HepG2 (cell line): ENCODE results near the gene C2orf42. TPM values are rescaled to one million over a fixed set of nuclear protein-coding genes. Genes with fewer than 3 reads are reported as not detected.

Experiments used
- CREM ChIP-seq, 2 experiments: sonication (generic) in 1 of 2; formaldehyde crosslinking in 1 of 2; IDR thresholded peaks; 2 replicates each; pipeline versions ENCODE4 v1.4.0 to v1.6.1; 2016 to 2020; ENCODE audit warnings: antibody characterized with exemption in 1 of 2, mild to moderate bottlenecking in 1 of 2, missing genetic modification reagents in 1 of 2
- EEA1 ChIP-seq: sonication (generic); formaldehyde crosslinking; IDR thresholded peaks from 2 replicates; pipeline ENCODE4 v1.5.1; 2020; ENCODE audit warnings: mild to moderate bottlenecking, missing genetic modification reagents, borderline replicate concordance
- GABPB1 ChIP-seq: IDR thresholded peaks from 2 replicates; pipeline ENCODE4 v1.6.1; 2016; ENCODE audit warnings: mild to moderate bottlenecking, missing genetic modification reagents, moderate library complexity, missing compliant biosample characterization
- HDAC1 ChIP-seq: sonication (generic); formaldehyde crosslinking; IDR thresholded peaks from 2 replicates; pipeline ENCODE4 v1.5.1; 2020; ENCODE audit warnings: mild to moderate bottlenecking, missing genetic modification reagents
- HNRNPH1 ChIP-seq: fragments of 200-400 bp; formaldehyde crosslinking; optimal IDR thresholded peaks from 2 replicates; pipeline ENCODE3; 2017; ENCODE audit warnings: mild to moderate bottlenecking, low read depth, low read length
- JUNB ChIP-seq: sonication (generic); formaldehyde crosslinking; IDR thresholded peaks from 2 replicates; pipeline ENCODE4 v1.8.0; 2022; ENCODE audit warnings: missing genetic modification reagents, mild to moderate bottlenecking, borderline replicate concordance
- KDM6A ChIP-seq: IDR thresholded peaks from 2 replicates; pipeline ENCODE4 v1.6.1; 2016; ENCODE audit warnings: low read depth
- MIER3 ChIP-seq: IDR thresholded peaks from 2 replicates; pipeline ENCODE4 v1.6.1; 2016; ENCODE audit warnings: missing compliant biosample characterization, borderline replicate concordance
- MIXL1 ChIP-seq: IDR thresholded peaks from 2 replicates; pipeline ENCODE4 v1.6.1; 2016
- MXD4 ChIP-seq: IDR thresholded peaks from 2 replicates; pipeline ENCODE4 v1.6.1; 2016; ENCODE audit warnings: mild to moderate bottlenecking, missing biosample characterization, missing genetic modification reagents
- MXI1 ChIP-seq: IDR thresholded peaks from 3 replicates; pipeline ENCODE4 v1.6.1; 2012; ENCODE audit warnings: low read depth, low read length, inconsistent platforms, borderline replicate concordance
- NCOA2 ChIP-seq: sonication (generic); formaldehyde crosslinking; IDR thresholded peaks from 2 replicates; pipeline ENCODE4 v1.8.0; 2022; ENCODE audit warnings: inconsistent platforms
- RCOR2 ChIP-seq: IDR thresholded peaks from 2 replicates; pipeline ENCODE4 v1.6.1; 2016; ENCODE audit warnings: missing biosample characterization, missing genetic modification reagents
- SMAD1 ChIP-seq: sonication (generic); formaldehyde crosslinking; IDR thresholded peaks from 2 replicates; pipeline ENCODE4 v1.4.0; 2020; ENCODE audit warnings: missing genetic modification reagents, low read depth, mild to moderate bottlenecking, borderline replicate concordance
- SRSF9 ChIP-seq: fragments of 200-400 bp; formaldehyde crosslinking; IDR thresholded peaks from 2 replicates; pipeline ENCODE4 v1.6.1; 2018; ENCODE audit warnings: borderline replicate concordance, mild to moderate bottlenecking, low read depth, low read length; ENCODE audit not compliant: insufficient read depth, poor library complexity, severe bottlenecking
- TBX3 ChIP-seq: fragments of 450-650 bp; IDR thresholded peaks from 2 replicates; pipeline ENCODE4 v1.6.1; 2017; ENCODE audit warnings: antibody characterized with exemption, mild to moderate bottlenecking, inconsistent platforms, borderline replicate concordance
- U2AF1 ChIP-seq: fragments of 200-400 bp; formaldehyde crosslinking; optimal IDR thresholded peaks from 2 replicates; pipeline ENCODE3; 2017; ENCODE audit warnings: mild to moderate bottlenecking, low read depth, low read length
- ZBTB1 ChIP-seq: sonication (generic); formaldehyde crosslinking; IDR thresholded peaks from 2 replicates; pipeline ENCODE4 v1.4.0; 2020; ENCODE audit warnings: missing genetic modification reagents, borderline replicate concordance
- ZBTB26 ChIP-seq: IDR thresholded peaks from 2 replicates; pipeline ENCODE4 v1.6.1; 2016; ENCODE audit warnings: missing compliant biosample characterization, missing genetic modification reagents, borderline replicate concordance
- ZNF180 ChIP-seq: sonication (generic); formaldehyde crosslinking; IDR thresholded peaks from 2 replicates; pipeline ENCODE4 v1.4.0; 2020; ENCODE audit warnings: low read depth, missing genetic modification reagents, borderline replicate concordance
- ZNF225 ChIP-seq: sonication (generic); formaldehyde crosslinking; IDR thresholded peaks from 2 replicates; pipeline ENCODE4 v1.4.0; 2020; ENCODE audit warnings: mild to moderate bottlenecking, missing genetic modification reagents
- ZNF432 ChIP-seq: sonication (generic); formaldehyde crosslinking; IDR thresholded peaks from 2 replicates; pipeline ENCODE4 v1.5.0; 2020; ENCODE audit warnings: missing genetic modification reagents, mild to moderate bottlenecking, borderline replicate concordance
- ZNF44 ChIP-seq: sonication (generic); formaldehyde crosslinking; IDR thresholded peaks from 2 replicates; pipeline ENCODE4 v1.5.1; 2020; ENCODE audit warnings: mild to moderate bottlenecking, missing genetic modification reagents
- ZNF546 ChIP-seq: sonication (generic); formaldehyde crosslinking; conservative IDR thresholded peaks from 2 replicates; pipeline ENCODE4 v1.8.1; 2023; ENCODE audit warnings: mild to moderate bottlenecking, missing genetic modification reagents
- ZNF557 ChIP-seq: sonication (generic); formaldehyde crosslinking; IDR thresholded peaks from 2 replicates; pipeline ENCODE4 v1.4.0; 2020; ENCODE audit warnings: missing genetic modification reagents
- polyA plus RNA-seq, 8 experiments: library from polyadenylated mRNA; depleted of rRNA in 3 of 8; stranded (reverse) in 7 of 8; unstranded in 1 of 8; fragments of >200 nt; fragmentation: Illumina TruSeq in 4 of 8; extraction: Trizol in 4 of 8; gene quantifications; 2 replicates each; pipeline versions ENCODE4 v1.2.1 to v1.2.3, GENCODE V29; 2011 to 2016; ENCODE audit warnings: low read depth in 4 of 8, missing spikeins in 1 of 8, mixed read lengths in 1 of 8; ENCODE audit not compliant: insufficient read depth in 1 of 8
- total RNA-seq, 5 experiments: library from RNA; depleted of rRNA; stranded (reverse); fragments of >200 nt; fragmentation: Illumina TruSeq; extraction: Trizol; gene quantifications; 2 replicates each; pipeline ENCODE4 v1.2.3, GENCODE V29; 2016; ENCODE audit warnings: low read depth in 1 of 5
- TF ChIP-seq, protein P1 (sequence below): sonication (generic); formaldehyde crosslinking; IDR thresholded peaks from 2 replicates; pipeline ENCODE4 v1.5.1; 2020; ENCODE audit warnings: mild to moderate bottlenecking, missing genetic modification reagents, moderate library complexity
- TF ChIP-seq, protein P2 (sequence below): sonication (generic); formaldehyde crosslinking; IDR thresholded peaks from 2 replicates; pipeline ENCODE4 v1.8.0; 2022; ENCODE audit warnings: mild to moderate bottlenecking, missing genetic modification reagents; ENCODE audit not compliant: insufficient replicate concordance

C2orf42 gene
- total and polyA plus RNA-seq, 2 of the 13 experiments (the other 11 are each of a cell fraction or from before 2014, with no cell fraction given) = 9.3 to 9.9 TPM

- TF ChIP-seq U2AF1 (no peak), SRSF9 (no peak), MIXL1 (0 out of 2 replicates have a peak, but pooled peaks have one; percentile 15), ZNF557 (CRISPR knock-in tag) (no peak), ZBTB26 (0 out of 2 replicates have a peak, but pooled peaks have one; percentile 22), HDAC1 (CRISPR knock-in tag) (no peak; the same call in 1 of the 2 replicates), SMAD1 (CRISPR knock-in tag) (no peak), NCOA2 (CRISPR knock-in tag) (no peak; the same call in 1 of the 2 replicates), JUNB (no peak), HNRNPH1 (no peak), ZNF546 (CRISPR knock-in tag) (no peak), ZBTB1 (CRISPR knock-in tag) (no peak), MXI1 (no peak), MXD4 (CRISPR knock-in tag) (no peak), KDM6A (no peak), ZNF432 (CRISPR knock-in tag) (no peak), TBX3 (peak; percentile 44; the same call in 1 of the 2 replicates), EEA1 (no peak), MIER3 (CRISPR knock-in tag) (0 out of 2 replicates have a peak, but pooled peaks have one; percentile 81), GABPB1 (CRISPR knock-in tag) (peak; percentile 37; the same call in 1 of the 2 replicates), RCOR2 (no peak), ZNF180 (no peak), ZNF44 (CRISPR knock-in tag) (no peak), CREM (IDR thresholded peaks at IDR 0.05) (no peak; the same call in 1 of the 2 replicates), CREM (CRISPR knock-in tag; IDR thresholded peaks at IDR 0.05) (no peak), ZNF225 (no peak)
- TF ChIP-seq, protein P1, sequence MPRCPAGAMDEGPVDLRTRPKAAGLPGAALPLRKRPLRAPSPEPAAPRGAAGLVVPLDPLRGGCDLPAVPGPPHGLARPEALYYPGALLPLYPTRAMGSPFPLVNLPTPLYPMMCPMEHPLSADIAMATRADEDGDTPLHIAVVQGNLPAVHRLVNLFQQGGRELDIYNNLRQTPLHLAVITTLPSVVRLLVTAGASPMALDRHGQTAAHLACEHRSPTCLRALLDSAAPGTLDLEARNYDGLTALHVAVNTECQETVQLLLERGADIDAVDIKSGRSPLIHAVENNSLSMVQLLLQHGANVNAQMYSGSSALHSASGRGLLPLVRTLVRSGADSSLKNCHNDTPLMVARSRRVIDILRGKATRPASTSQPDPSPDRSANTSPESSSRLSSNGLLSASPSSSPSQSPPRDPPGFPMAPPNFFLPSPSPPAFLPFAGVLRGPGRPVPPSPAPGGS (CRISPR knock-in tag) = no peak
- TF ChIP-seq, protein P2, sequence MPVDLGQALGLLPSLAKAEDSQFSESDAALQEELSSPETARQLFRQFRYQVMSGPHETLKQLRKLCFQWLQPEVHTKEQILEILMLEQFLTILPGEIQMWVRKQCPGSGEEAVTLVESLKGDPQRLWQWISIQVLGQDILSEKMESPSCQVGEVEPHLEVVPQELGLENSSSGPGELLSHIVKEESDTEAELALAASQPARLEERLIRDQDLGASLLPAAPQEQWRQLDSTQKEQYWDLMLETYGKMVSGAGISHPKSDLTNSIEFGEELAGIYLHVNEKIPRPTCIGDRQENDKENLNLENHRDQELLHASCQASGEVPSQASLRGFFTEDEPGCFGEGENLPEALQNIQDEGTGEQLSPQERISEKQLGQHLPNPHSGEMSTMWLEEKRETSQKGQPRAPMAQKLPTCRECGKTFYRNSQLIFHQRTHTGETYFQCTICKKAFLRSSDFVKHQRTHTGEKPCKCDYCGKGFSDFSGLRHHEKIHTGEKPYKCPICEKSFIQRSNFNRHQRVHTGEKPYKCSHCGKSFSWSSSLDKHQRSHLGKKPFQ (CRISPR knock-in tag) = no peak
These were observed 58.3 kb downstream of the C2orf42 start (continued) for GRCh38 chr2:70132244-70133126.
